ENCODE measurements around the gene RHD.
A peak's percentile ranks its signal among the peaks of the same experiment; 100 is the strongest.
"Not testable (repeated sequence)": the region's sequence is repeated elsewhere in the genome, so short reads cannot be mapped to it uniquely, and the experiment has no call there.

Gene RHD

GRCh38 chr1:25245809-25246599 lies 26.3 kb upstream of the RHD start:
- Histone ChIP-seq H3K4me3 (ENCODE audit: low read depth, low read length) (peak overlapping the region; percentile 99), H3K9me3 (ENCODE audit: control insufficient read depth, insufficient read depth, low read length) (no peaks in the 10 kb centered on the region), H3K36me3 (ENCODE audit: control insufficient read depth, insufficient read depth, low read length) (peaks cover 26% of the 10 kb centered on the region), H3K9ac (ENCODE audit: low read depth, low read length) (peak overlapping the region; percentile 98), H3K27me3 (ENCODE audit: control insufficient read depth, insufficient read depth, low read length) (no peaks in the 10 kb centered on the region), H3K4me1 (ENCODE audit: control insufficient read depth, insufficient read depth, low read length) (no peaks in the 10 kb centered on the region)

GRCh38 chr1:25246600-25247023 lies 25.7 kb upstream of the RHD start:
- H3K9ac ChIP-seq (ENCODE audit: low read depth, low read length): peak overlapping the region; percentile 98
- H3K27me3 ChIP-seq (ENCODE audit: control insufficient read depth, insufficient read depth, low read length): no peaks in the 10 kb centered on the region
- H3K4me1 ChIP-seq (ENCODE audit: control insufficient read depth, insufficient read depth, low read length): no peaks in the 10 kb centered on the region
- peak overlapping the region; percentile 99 for H3K4me3 ChIP-seq (ENCODE audit: low read depth, low read length)
- H3K36me3 ChIP-seq (ENCODE audit: control insufficient read depth, insufficient read depth, low read length): peaks cover 26% of the 10 kb centered on the region
- no peaks in the 10 kb centered on the region for H3K9me3 ChIP-seq (ENCODE audit: control insufficient read depth, insufficient read depth, low read length)

- H3K4me3 ChIP-seq (ENCODE audit: low read depth, low read length): peak within 1 kb of the TSS; percentile 99
- H3K9ac ChIP-seq (ENCODE audit: low read depth, low read length): peak within 1 kb of the TSS; percentile 98
- H3K36me3 ChIP-seq (ENCODE audit: control insufficient read depth, insufficient read depth, low read length): peaks cover 25% of the 10 kb centered on the region
- H3K9me3 ChIP-seq (ENCODE audit: control insufficient read depth, insufficient read depth, low read length): no peaks in the 10 kb centered on the region
- no peaks in the 10 kb centered on the region for H3K27me3 ChIP-seq (ENCODE audit: control insufficient read depth, insufficient read depth, low read length)
- H3K4me1 ChIP-seq (ENCODE audit: control insufficient read depth, insufficient read depth, low read length): no peaks in the 10 kb centered on the region
Measured at GRCh38 chr1:25247024-25247828, 25.1 kb upstream of the RHD start, which contains the start of gene RSRP1. Gene RSRP1 (minus strand): TSS chr1:25247454. CDS start chr1:25246963, 491 bp downstream.

GRCh38 chr1:25247829-25248754 lies 24.2 kb upstream of the RHD start:
- Histone ChIP-seq H3K27me3 (ENCODE audit: control insufficient read depth, insufficient read depth, low read length) (no peaks in the 10 kb centered on the region), H3K9ac (ENCODE audit: low read depth, low read length) (peak overlapping the region; percentile 79), H3K9me3 (ENCODE audit: control insufficient read depth, insufficient read depth, low read length) (no peaks in the 10 kb centered on the region), H3K4me1 (ENCODE audit: control insufficient read depth, insufficient read depth, low read length) (no peaks in the 10 kb centered on the region), H3K36me3 (ENCODE audit: control insufficient read depth, insufficient read depth, low read length) (peaks cover 18% of the 10 kb centered on the region), H3K4me3 (ENCODE audit: low read depth, low read length) (peak overlapping the region; percentile 99)

GRCh38 chr1:25253911-25254310 lies 18.4 kb upstream of the RHD start:
- H3K9me3 ChIP-seq (ENCODE audit: control insufficient read depth, insufficient read depth, low read length): no peaks in the 10 kb centered on the region
- H3K4me3 ChIP-seq (ENCODE audit: low read depth, low read length): no peak overlapping the region
- H3K27me3 ChIP-seq (ENCODE audit: control insufficient read depth, insufficient read depth, low read length): no peaks in the 10 kb centered on the region
- peaks cover 2% of the 10 kb centered on the region for H3K4me1 ChIP-seq (ENCODE audit: control insufficient read depth, insufficient read depth, low read length)
- H3K9ac ChIP-seq (ENCODE audit: low read depth, low read length): no peak overlapping the region
- no peaks in the 10 kb centered on the region for H3K36me3 ChIP-seq (ENCODE audit: control insufficient read depth, insufficient read depth, low read length)

- H3K4me3 ChIP-seq (ENCODE audit: low read depth, low read length): no peak overlapping the region
- H3K9me3 ChIP-seq (ENCODE audit: control insufficient read depth, insufficient read depth, low read length): no peaks in the 10 kb centered on the region
- H3K4me1 ChIP-seq (ENCODE audit: control insufficient read depth, insufficient read depth, low read length): peaks cover 2% of the 10 kb centered on the region
- no peaks in the 10 kb centered on the region for H3K36me3 ChIP-seq (ENCODE audit: control insufficient read depth, insufficient read depth, low read length)
- no peaks in the 10 kb centered on the region for H3K27me3 ChIP-seq (ENCODE audit: control insufficient read depth, insufficient read depth, low read length)
- no peak overlapping the region for H3K9ac ChIP-seq (ENCODE audit: low read depth, low read length)
Measured at GRCh38 chr1:25255706-25256577, 16.4 kb upstream of the RHD start.

- Histone ChIP-seq H3K36me3 (ENCODE audit: control insufficient read depth, insufficient read depth, low read length) (no peaks in the 10 kb centered on the region), H3K27me3 (ENCODE audit: control insufficient read depth, insufficient read depth, low read length) (no peaks in the 10 kb centered on the region), H3K4me1 (ENCODE audit: control insufficient read depth, insufficient read depth, low read length) (peaks cover 2% of the 10 kb centered on the region), H3K4me3 (ENCODE audit: low read depth, low read length) (no peak overlapping the region), H3K9me3 (ENCODE audit: control insufficient read depth, insufficient read depth, low read length) (no peaks in the 10 kb centered on the region), H3K9ac (ENCODE audit: low read depth, low read length) (no peak overlapping the region)
Measured at GRCh38 chr1:25256578-25256965, 15.7 kb upstream of the RHD start.

GRCh38 chr1:25257196-25257595 lies 15.1 kb upstream of the RHD start:
- Histone ChIP-seq H3K27me3 (ENCODE audit: control insufficient read depth, insufficient read depth, low read length) (no peaks in the 10 kb centered on the region), H3K4me3 (ENCODE audit: low read depth, low read length) (no peak overlapping the region), H3K9me3 (ENCODE audit: control insufficient read depth, insufficient read depth, low read length) (no peaks in the 10 kb centered on the region), H3K9ac (ENCODE audit: low read depth, low read length) (no peak overlapping the region), H3K4me1 (ENCODE audit: control insufficient read depth, insufficient read depth, low read length) (peaks cover 2% of the 10 kb centered on the region), H3K36me3 (ENCODE audit: control insufficient read depth, insufficient read depth, low read length) (no peaks in the 10 kb centered on the region)

GRCh38 chr1:25259813-25260212 lies 12.5 kb upstream of the RHD start:
- H3K9me3 ChIP-seq (ENCODE audit: control insufficient read depth, insufficient read depth, low read length); H3K9ac ChIP-seq (ENCODE audit: low read depth, low read length); H3K36me3 ChIP-seq (ENCODE audit: control insufficient read depth, insufficient read depth, low read length); H3K27me3 ChIP-seq (ENCODE audit: control insufficient read depth, insufficient read depth, low read length); H3K4me1 ChIP-seq (ENCODE audit: control insufficient read depth, insufficient read depth, low read length); H3K4me3 ChIP-seq (ENCODE audit: low read depth, low read length): not testable (repeated sequence)

- H3K4me3 ChIP-seq (ENCODE audit: low read depth, low read length); H3K36me3 ChIP-seq (ENCODE audit: control insufficient read depth, insufficient read depth, low read length); H3K27me3 ChIP-seq (ENCODE audit: control insufficient read depth, insufficient read depth, low read length); H3K9me3 ChIP-seq (ENCODE audit: control insufficient read depth, insufficient read depth, low read length); H3K9ac ChIP-seq (ENCODE audit: low read depth, low read length); H3K4me1 ChIP-seq (ENCODE audit: control insufficient read depth, insufficient read depth, low read length): not testable (repeated sequence)
Measured at GRCh38 chr1:25260336-25260735, 12.0 kb upstream of the RHD start.
